T-helper 2 cell treated with Interferon-gamma antibody and Interleukin-4, amounts not matched to agents 100 ng/mL and 5 ng/mL, for 36 hours (primary cell): ENCODE measurements around the gene RELL2. TPM values are rescaled to one million over a fixed set of nuclear protein-coding genes. Genes with fewer than 3 reads are reported as not detected.

ENCODE experiments used
- intact Hi-C: fragments of 100-400 bp; cut with micrococcal nuclease; formaldehyde crosslinking; loops from one replicate; pipeline ENCODE4 v1.15.1; 2023
- total RNA-seq: library from RNA; stranded (reverse); gene quantifications from 2 replicates; pipeline ENCODE4 v1.2.3, GENCODE V29; 2022

Gene RELL2, protein sequence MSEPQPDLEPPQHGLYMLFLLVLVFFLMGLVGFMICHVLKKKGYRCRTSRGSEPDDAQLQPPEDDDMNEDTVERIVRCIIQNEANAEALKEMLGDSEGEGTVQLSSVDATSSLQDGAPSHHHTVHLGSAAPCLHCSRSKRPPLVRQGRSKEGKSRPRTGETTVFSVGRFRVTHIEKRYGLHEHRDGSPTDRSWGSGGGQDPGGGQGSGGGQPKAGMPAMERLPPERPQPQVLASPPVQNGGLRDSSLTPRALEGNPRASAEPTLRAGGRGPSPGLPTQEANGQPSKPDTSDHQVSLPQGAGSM
- 20.1 and 21.1 TPM in 2 replicates for total RNA-seq

DNA sequence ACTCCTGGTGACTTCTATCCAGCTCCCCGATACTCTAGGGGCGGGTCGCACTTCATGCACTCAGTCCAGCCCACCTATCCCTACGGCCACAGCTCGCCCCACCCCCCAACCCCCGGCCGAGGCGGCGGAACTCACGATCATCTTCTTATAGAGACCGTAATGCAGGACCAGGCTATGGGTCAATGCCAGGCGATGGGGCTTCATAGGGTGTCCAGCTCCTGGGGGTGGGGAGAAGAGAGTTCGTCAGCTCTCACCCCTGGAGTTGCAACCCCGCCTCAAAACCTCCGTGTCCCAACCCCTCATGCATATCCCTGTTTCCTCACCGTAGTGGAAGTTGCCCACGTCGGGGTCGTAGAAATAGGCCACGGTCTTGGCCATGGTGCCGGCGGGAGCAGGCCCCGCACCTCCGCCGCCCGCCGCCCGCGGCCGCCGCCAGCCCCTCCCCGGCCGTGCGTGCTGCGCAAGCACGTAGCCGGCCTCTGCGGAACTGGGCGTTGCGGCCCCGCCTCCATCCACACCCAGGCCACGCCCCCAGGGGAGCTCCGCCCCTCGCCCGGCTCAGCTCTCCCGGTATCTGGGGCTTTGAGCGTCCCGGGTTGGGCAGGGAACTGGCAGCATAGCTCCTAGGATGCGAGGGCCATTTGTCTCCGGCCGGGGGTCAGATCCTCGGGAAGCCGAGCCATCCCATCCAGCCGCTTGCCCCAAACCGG, at the start of gene RELL2, which contains the start of gene HDAC3:
Gene RELL2, plus strand, starts transcription at position 585 of the 710 bp plus-strand sequence. CDS start 1,229 bp downstream, outside the sequence.
Gene HDAC3, minus strand, starts transcription at position 437 of the 710 bp plus-strand sequence. Its CDS starts 59 bp downstream, at position 378.
- intact Hi-C loops = loop anchor here (1.0 to 10.0 kb wide), 6 partner anchors 15 to 1462 kb away; partner anchors contain the start of genes CYSTM1 and FCHSD1

DNA sequence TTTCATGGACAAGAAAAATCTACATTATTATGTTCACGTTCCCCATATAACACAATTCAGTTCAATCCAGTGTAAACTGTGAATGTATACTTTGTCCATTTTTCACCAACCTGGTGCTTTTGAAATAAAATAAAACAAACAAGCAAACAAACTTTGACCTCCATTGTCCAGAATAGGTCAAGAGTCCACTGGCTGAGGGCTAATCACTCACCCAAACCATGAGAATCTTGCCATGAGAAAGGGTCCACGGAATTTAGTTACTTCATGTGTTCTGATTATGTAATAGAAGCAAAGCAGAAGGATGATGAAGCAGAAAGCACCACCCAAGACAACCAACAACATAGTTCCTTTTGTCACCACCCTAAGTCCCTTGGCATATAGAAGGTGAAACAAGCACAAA, 46.7 kb upstream of the RELL2 start:
- intact Hi-C loops = loop anchor here (5.0 kb wide), 1 partner anchor 287 kb away; the partner anchor contains the start of gene PCDH1

GRCh38 chr5:141596867-141597266, 39.9 kb upstream of the RELL2 start:
- intact Hi-C loops = loop anchor here (1.0 kb wide), 1 partner anchor 8 kb away; no protein-coding TSS in a partner anchor

- intact Hi-C loops = loop anchor here (1.0 kb wide), 1 partner anchor 8 kb away; no protein-coding TSS in a partner anchor
These were observed 39.4 kb upstream of the RELL2 start for GRCh38 chr5:141597394-141597793.

GRCh38 chr5:141597814-141598213, 39.0 kb upstream of the RELL2 start:
- intact Hi-C loops = loop anchor here (1.0 kb wide), 1 partner anchor 7 kb away; no protein-coding TSS in a partner anchor

GRCh38 chr5:141598391-141599345, 38.1 kb upstream of the RELL2 start:
- intact Hi-C loops = no loop called here

GRCh38 chr5:141602606-141603005, 34.2 kb upstream of the RELL2 start:
- intact Hi-C loops = no loop called here

GRCh38 chr5:141603923-141604717, 32.7 kb upstream of the RELL2 start:
- intact Hi-C loops = no loop called here

- intact Hi-C loops = loop anchor here (1.0 to 5.0 kb wide), 4 partner anchors 8 to 893 kb away; no protein-coding TSS in a partner anchor
These were observed 31.1 kb upstream of the RELL2 start for GRCh38 chr5:141605523-141606277.

DNA sequence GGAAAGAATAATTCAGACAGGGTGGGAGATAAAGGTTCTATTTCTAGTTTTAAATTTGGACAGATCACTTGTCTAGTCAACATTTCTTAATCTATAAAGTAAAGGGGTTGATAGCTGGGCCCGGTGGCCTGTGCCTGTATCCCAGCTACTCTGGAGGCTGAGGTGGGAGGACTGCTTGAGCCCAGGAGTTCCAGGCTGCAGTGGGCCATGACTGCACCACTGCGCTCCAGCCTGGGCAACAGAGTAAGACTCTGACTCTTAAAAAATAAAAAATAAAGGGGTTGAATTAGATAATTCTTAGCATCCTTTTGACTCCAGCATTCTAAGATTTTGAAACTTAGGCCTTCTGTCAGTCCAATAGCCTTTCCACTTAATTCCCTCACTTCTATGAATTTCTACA, 28.8 kb upstream of the RELL2 start:
- intact Hi-C loops = loop anchor here (5.0 kb wide), 1 partner anchor 896 kb away; no protein-coding TSS in a partner anchor

GRCh38 chr5:141608557-141608956, 28.2 kb upstream of the RELL2 start:
- intact Hi-C loops = loop anchor here (5.0 kb wide), 1 partner anchor 896 kb away; no protein-coding TSS in a partner anchor

GRCh38 chr5:141609044-141609443, 27.8 kb upstream of the RELL2 start:
- intact Hi-C loops = loop anchor here (5.0 kb wide), 1 partner anchor 897 kb away; no protein-coding TSS in a partner anchor

GRCh38 chr5:141609921-141610320, 26.9 kb upstream of the RELL2 start:
- intact Hi-C loops = loop anchor here (5.0 kb wide), 1 partner anchor 898 kb away; no protein-coding TSS in a partner anchor

- intact Hi-C loops = no loop called here
These were observed 25.5 kb upstream of the RELL2 start for GRCh38 chr5:141611289-141611688.

- intact Hi-C loops = no loop called here
These were observed 23.5 kb upstream of the RELL2 start for GRCh38 chr5:141613344-141613743.

DNA sequence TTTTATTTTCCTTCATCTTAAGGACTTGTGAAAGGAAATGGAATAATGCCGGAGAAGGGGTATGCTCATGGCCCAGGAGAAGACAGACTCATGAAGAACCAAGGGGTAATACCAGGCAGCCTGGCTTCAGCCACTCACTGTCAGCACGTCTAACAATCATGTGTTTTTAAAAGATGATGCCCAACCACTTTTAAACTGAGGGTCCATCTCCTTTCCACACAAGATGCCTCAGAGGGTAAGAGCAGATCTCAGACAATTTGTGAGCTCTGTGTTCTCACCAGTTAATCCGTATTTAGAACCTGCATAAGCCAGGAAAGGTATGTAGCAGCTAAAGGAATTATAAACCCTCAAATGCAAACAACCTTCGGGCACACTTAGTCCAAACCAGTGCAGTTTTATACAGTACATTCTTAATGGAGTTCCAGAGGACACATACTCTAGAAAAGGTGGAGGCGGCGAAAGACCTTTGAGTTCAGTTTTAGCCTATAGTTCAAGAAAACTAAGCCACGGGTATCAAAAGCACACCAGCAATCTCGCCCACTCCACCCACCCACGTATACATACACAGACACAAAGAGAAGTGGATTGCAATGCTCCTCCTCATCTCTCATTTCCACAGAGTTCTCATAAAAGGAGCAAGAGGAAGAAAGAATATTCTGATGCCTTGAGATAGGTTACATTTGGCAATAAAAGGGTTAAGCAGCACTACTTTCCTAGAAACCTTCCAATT, 20.6 kb upstream of the RELL2 start:
- intact Hi-C loops = no loop called here

DNA sequence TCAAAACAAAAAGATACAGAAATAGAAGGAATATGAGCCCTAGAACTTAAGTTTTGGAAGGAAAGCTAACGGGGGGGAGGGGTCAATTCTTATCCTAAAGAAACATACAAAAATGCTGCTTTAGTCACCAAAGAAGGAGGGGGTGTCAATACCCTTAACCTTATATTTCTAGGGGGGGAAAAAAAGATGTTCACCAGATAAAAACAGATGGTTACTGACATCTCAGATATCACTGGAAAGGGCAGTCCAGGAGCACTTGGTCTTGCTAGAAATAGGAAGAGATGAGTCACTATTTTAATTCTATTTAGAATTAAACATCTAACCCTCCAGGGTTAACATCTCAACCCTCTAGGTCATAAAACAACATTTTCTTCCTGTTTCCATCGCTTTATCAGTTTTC, 19.7 kb upstream of the RELL2 start:
- intact Hi-C loops = no loop called here

- intact Hi-C loops = no loop called here
These were observed 19.1 kb upstream of the RELL2 start for GRCh38 chr5:141617682-141618029.
